ENCODE measurements around the gene RUSC1. TPM values are rescaled to one million over a fixed set of nuclear protein-coding genes. Genes with fewer than 3 reads are reported as not detected.

Gene RUSC1
- total RNA-seq, 4 donors from 2014 or later: 4.6 to 14.4 (median 12.1) TPM

DNA sequence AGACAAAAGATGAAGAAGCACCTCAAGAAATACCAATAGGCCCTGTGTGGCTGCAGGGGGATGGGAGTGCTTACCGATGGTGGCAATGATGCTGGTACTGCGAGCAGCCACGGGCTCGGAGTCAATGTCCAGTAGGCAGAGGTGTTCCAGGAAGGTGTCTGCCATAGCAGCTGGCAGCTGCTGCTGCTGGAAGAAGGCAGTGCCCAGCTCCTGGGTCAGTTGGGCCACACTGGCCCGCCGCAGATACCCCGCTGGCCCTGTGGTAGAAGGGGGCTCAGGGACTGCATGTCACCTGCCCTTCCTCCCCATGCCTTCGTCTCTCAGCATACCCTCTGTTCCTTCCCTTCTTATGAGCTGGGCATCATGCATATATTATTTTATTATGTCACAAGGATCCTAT is 20.7 kb upstream of the RUSC1 start:
- TF ChIP-seq, protein P1, sequence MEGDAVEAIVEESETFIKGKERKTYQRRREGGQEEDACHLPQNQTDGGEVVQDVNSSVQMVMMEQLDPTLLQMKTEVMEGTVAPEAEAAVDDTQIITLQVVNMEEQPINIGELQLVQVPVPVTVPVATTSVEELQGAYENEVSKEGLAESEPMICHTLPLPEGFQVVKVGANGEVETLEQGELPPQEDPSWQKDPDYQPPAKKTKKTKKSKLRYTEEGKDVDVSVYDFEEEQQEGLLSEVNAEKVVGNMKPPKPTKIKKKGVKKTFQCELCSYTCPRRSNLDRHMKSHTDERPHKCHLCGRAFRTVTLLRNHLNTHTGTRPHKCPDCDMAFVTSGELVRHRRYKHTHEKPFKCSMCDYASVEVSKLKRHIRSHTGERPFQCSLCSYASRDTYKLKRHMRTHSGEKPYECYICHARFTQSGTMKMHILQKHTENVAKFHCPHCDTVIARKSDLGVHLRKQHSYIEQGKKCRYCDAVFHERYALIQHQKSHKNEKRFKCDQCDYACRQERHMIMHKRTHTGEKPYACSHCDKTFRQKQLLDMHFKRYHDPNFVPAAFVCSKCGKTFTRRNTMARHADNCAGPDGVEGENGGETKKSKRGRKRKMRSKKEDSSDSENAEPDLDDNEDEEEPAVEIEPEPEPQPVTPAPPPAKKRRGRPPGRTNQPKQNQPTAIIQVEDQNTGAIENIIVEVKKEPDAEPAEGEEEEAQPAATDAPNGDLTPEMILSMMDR (IDR thresholded peaks at IDR 0.05; ENCODE audit: low read depth): no peak

DNA sequence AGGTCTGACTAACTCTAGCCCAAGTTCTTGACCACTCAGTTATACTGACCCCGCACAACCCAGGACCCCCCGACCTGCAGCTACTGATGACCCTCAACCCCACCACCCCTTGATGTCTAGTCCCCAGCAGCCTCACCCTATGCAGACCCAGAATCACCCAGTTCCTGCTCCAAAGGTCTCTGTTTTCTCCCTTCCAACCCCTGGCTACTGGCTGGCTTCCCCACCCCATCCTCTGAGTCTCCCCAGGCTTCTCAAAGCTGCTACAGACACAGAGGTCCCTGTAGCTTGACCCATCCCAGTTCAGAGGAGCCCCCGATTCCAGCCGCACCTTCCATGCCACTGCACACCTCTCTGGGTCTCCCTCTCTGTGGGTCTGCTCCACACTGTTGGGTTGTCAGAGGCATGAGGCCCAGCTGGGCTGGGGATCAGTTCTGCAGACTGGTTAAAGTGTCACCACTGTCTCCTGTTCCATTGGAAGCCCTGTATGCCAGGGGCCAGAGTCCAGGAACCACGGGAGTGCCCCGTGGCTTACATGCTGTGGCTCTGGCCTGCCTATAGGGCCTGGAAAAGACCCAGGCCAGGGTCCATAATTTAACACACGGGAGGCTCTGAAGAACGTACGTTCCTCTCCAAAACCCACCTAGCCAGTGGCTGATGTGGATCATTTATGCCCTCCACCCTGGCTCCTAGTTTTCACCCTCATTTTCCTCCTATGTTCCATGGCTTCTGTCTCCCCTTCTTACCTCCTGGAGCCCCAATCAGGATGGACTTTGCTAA is 20.0 kb upstream of the RUSC1 start:
- TF ChIP-seq, protein P1 (IDR thresholded peaks at IDR 0.05; ENCODE audit: low read depth): no peak

DNA sequence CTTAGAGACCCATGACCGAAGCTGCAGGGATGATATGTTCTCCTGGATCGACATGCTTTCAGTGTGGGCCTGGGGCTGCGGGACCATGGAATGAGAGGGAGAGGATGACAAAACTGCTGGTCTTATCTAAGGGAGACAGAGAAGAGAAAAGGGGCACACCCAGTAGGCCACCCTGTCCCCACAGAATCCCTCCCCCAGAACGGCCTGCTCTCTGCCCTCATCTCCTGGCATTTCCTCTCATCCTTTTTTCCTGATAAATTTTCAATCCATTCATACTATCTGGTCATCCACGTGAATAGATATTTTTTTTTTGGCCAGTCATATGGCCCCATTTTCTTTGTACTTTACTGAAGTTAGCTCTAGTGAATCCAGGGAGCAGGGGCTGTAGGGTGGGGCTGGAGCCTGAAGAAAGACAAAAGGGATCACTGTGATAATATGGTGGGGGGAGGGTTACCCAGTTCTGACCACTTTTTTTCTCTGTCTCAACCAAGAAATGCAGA is 19.3 kb upstream of the RUSC1 start, which contains the start of gene PKLR:
Gene PKLR, minus strand, starts transcription at position 97 of the 500 bp plus-strand sequence. Its CDS starts 43 bp downstream, at position 54.
- TF ChIP-seq, protein P1 (IDR thresholded peaks at IDR 0.05; ENCODE audit: low read depth): no peak

DNA sequence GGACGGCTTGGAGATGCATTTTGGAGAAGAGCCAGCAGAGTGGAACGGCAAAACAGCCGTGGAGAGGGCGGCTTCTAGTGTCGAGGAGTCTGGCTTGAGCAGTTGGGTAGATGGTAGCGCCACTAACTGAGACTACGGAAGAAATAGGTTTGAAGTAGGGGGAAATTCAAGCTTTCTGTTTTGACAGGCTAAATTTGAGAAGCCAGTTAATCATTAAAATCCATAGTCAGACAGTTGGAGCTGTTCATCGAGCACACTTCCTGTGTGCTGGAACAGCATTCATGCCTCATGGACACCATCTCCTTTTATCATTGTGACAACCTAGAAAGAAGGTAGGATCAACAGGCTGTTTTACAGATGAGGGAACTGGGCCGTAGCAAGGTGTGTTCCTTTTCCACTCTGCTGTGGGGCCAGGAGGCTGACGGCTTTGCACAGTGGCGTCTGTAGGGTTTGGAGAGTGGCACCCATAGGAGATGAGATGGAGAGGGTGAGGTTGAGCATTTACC is 16.1 kb upstream of the RUSC1 start:
- TF ChIP-seq, protein P1 (IDR thresholded peaks at IDR 0.05; ENCODE audit: low read depth): no peak

DNA sequence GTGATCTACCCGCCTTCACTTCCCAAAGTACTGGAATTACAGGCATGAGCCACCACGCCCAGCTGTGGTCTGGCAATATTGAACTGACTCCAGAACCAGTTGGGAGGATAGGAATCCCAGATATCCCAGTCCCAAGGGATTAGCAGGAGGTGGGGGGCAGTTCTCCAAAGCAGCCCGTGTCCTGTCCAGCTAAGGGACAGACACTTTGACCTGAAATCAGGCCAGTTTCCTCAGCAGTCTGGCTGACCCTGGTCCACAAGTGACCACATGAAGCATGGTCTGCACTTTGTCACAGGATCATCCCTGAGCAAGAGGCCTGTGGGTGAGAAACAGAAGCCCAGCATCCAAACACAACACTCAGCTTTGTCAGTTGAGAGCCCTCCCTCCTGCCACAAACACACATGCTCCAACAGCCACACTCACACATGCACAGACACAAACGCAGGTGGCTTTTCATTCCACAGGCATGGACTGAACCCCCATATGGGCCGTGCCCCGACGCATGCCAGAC is 14.8 kb upstream of the RUSC1 start:
- TF ChIP-seq, protein P1 (IDR thresholded peaks at IDR 0.05; ENCODE audit: low read depth): no peak

DNA sequence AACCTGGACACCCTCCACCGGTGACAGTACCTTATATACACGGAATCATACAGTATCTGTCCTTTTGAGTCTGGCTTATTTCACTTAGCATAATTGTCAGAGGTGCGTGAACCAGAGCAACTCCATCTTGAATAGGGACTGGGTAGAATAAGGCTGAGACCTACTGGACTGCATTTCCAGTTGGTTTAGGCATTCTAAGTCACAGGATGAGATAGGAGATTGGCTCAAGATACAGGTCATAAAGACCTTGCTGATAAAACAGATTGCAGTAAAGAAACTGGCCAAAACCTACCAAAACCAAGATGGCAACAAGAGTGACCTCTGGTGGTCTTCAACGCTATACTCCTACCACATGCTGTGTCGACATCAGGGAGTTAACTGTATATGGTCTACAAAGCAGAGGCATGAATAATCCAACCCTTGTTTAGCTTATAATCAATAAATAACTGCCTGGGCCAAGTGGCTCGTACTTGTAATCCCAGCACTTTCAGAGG is 13.4 kb upstream of the RUSC1 start:
- TF ChIP-seq, protein P1 (IDR thresholded peaks at IDR 0.05; ENCODE audit: low read depth): no peak
